Loucy (cell line): ENCODE data around the gene KIF3C.
A peak's percentile ranks its signal among the peaks of the same experiment; 100 is the strongest.
"Not testable (repeated sequence)": the region's sequence is repeated elsewhere in the genome, so short reads cannot be mapped to it uniquely, and the experiment has no call there.

ENCODE experiments used
- H2AFZ ChIP-seq: fragments of 200-600 bp; sonication (generic); 2 replicates; pipeline ENCODE4 v1.6.0; 2016; ENCODE audit warnings: antibody characterized with exemption, mild to moderate bottlenecking, low read length, moderate library complexity
- H3F3A ChIP-seq: fragments of 200-600 bp; 2 replicates; pipeline ENCODE4 v1.6.0; 2016; ENCODE audit warnings: antibody characterized with exemption, low read depth, mild to moderate bottlenecking
- H3K27me3 ChIP-seq: fragments of 200-600 bp; sonication (generic); 2 replicates; pipeline ENCODE4 v1.6.1; 2014; ENCODE audit warnings: low read length, mild to moderate bottlenecking; ENCODE audit not compliant: insufficient read depth, poor library complexity, severe bottlenecking
- H3K36me3 ChIP-seq: fragments of 200-600 bp; sonication (generic); 2 replicates; pipeline ENCODE4 v1.6.1; 2016; ENCODE audit warnings: low read length; ENCODE audit not compliant: insufficient read depth
- H3K4me1 ChIP-seq: fragments of 200-600 bp; sonication (generic); 2 replicates; pipeline ENCODE4 v1.5.1; 2014; ENCODE audit warnings: low read length, mild to moderate bottlenecking; ENCODE audit not compliant: insufficient read depth, poor library complexity, severe bottlenecking
- H3K4me2 ChIP-seq: fragments of 200-600 bp; sonication (generic); 2 replicates; pipeline ENCODE4 v1.6.0; 2014; ENCODE audit warnings: antibody characterized with exemption, low read length, low read depth, mild to moderate bottlenecking; ENCODE audit not compliant: poor library complexity, severe bottlenecking
- H3K4me3 ChIP-seq: fragments of 200-600 bp; sonication (generic); 2 replicates; pipeline ENCODE4 v1.5.1; 2014; ENCODE audit warnings: low read length, mild to moderate bottlenecking, mixed read lengths; ENCODE audit not compliant: poor library complexity, severe bottlenecking
- H3K79me2 ChIP-seq: fragments of 200-600 bp; sonication (generic); 2 replicates; pipeline ENCODE4 v1.6.1; 2014; ENCODE audit warnings: low read length; ENCODE audit not compliant: insufficient read depth
- H3K9ac ChIP-seq: fragments of 200-600 bp; sonication (generic); 2 replicates; pipeline ENCODE4 v1.6.0; 2014; ENCODE audit warnings: mild to moderate bottlenecking, low read depth, low read length, moderate library complexity; ENCODE audit not compliant: poor library complexity, severe bottlenecking
- H3K9me2 ChIP-seq: fragments of 200-600 bp; sonication (generic); replicated peaks from 2 replicates; pipeline ENCODE4 v1.6.1; 2016; ENCODE audit warnings: low read depth, low read length, mixed read lengths
- H3K9me3 ChIP-seq: fragments of 200-600 bp; sonication (generic); 2 replicates; pipeline ENCODE4 v1.6.1; 2014; ENCODE audit warnings: mild to moderate bottlenecking, antibody characterized with exemption, low read length, low read depth; ENCODE audit not compliant: insufficient read depth
- H4K20me1 ChIP-seq: fragments of 200-600 bp; sonication (generic); 2 replicates; pipeline ENCODE4 v1.6.0; 2014; ENCODE audit warnings: antibody characterized with exemption, low read length, mild to moderate bottlenecking; ENCODE audit not compliant: insufficient read depth, poor library complexity, severe bottlenecking
- EZH2phosphoT487 ChIP-seq: fragments of 200-600 bp; IDR thresholded peaks from 2 replicates; pipeline ENCODE4 v1.6.1; 2018; ENCODE audit warnings: antibody characterized with exemption, mild to moderate bottlenecking, moderate library complexity, borderline replicate concordance
- TF ChIP-seq, protein P1 (sequence below): fragments of 200-600 bp; sonication (generic); conservative IDR thresholded peaks from 2 replicates; pipeline ENCODE4 v1.5.1; 2014; ENCODE audit warnings: mild to moderate bottlenecking, antibody characterized with exemption, low read length

Gene KIF3C

DNA sequence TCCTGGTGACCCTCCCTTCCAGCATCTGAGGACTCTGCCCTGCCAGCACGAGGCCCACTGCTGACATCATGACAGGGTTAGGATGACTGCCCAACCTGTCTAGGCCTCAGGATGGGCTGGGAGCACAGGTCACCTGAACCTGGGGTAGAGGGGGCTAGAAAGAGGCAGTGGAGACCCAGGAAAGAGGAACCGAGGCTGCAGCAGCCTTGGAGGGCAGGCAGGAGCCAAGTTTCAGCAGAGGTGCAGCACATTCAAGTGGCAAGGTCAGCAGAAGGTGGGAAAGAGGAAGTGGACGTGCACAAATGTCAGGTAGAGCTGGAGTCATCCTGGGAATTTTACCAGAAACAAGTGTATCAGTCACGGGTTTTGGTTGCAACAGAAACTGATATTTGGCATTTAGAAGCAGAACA, 37.9 kb upstream of the KIF3C start:
- no peak for TF ChIP-seq EZH2phosphoT487
- TF ChIP-seq, protein P1, sequence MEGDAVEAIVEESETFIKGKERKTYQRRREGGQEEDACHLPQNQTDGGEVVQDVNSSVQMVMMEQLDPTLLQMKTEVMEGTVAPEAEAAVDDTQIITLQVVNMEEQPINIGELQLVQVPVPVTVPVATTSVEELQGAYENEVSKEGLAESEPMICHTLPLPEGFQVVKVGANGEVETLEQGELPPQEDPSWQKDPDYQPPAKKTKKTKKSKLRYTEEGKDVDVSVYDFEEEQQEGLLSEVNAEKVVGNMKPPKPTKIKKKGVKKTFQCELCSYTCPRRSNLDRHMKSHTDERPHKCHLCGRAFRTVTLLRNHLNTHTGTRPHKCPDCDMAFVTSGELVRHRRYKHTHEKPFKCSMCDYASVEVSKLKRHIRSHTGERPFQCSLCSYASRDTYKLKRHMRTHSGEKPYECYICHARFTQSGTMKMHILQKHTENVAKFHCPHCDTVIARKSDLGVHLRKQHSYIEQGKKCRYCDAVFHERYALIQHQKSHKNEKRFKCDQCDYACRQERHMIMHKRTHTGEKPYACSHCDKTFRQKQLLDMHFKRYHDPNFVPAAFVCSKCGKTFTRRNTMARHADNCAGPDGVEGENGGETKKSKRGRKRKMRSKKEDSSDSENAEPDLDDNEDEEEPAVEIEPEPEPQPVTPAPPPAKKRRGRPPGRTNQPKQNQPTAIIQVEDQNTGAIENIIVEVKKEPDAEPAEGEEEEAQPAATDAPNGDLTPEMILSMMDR = no peak
- Histone ChIP-seq H4K20me1 (no peaks in the 10 kb centered on the region), H3F3A (no peaks in the 10 kb centered on the region), H3K9ac (no peak overlapping the region), H3K4me1 (peaks cover 10% of the 10 kb centered on the region), H3K36me3 (no peaks in the 10 kb centered on the region), H3K4me2 (no peak overlapping the region), H3K27me3 (no peaks in the 10 kb centered on the region), H3K9me3 (no peaks in the 10 kb centered on the region), H3K9me2 (no peaks in the 10 kb centered on the region), H3K79me2 (no peaks in the 10 kb centered on the region), H2AFZ (no peak overlapping the region), H3K4me3 (no peak overlapping the region)

DNA sequence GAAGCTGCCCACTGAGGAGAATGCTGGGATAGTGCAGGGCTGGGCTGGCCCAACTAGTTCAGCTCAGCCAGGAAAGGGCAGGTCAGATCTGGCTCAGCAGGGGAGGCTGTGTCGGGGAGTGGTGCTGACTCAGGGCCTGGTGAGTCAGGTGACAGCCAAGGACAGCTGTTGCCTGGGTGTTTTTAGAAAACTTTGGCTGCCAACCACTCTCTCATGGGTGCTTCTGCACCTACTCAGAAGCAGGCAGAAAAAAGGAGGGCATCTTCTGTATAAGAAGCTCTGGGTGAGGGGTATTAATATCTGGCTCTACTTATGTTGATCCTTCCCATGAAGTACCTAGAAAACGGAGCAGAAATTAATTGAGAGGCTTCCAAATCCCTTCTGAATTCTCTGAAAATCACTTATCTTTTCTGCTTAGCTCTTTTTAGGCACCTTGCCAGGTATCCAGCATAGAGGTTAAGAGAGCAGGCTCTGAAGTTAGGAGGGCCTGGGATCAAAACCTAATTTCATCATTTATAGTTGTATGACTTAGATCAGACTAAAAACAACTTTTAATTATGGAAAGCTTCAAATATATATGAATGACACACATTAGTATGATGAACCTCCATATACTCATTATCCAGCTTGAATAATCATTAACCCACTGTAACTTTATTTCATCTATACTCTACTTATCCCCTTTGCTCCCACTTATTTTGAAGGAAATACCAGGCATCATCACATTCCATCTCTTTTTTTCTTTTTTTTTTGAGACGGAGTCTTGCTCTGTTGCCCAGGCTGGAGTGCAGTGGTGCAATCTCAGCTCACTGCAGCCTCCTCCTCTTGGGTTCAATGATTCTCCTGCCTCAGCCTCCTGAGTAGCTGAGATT, 36.1 kb upstream of the KIF3C start:
- H3K36me3 ChIP-seq = no peaks in the 10 kb centered on the region
- H3K9me2 ChIP-seq = no peaks in the 10 kb centered on the region
- TF ChIP-seq, protein P1 = no peak
- TF ChIP-seq EZH2phosphoT487 = no peak
- H3K4me1 ChIP-seq = peaks cover 10% of the 10 kb centered on the region
- H3F3A ChIP-seq = no peaks in the 10 kb centered on the region
- H2AFZ ChIP-seq = no peak overlapping the region
- H3K9me3 ChIP-seq = no peaks in the 10 kb centered on the region
- H3K79me2 ChIP-seq = no peaks in the 10 kb centered on the region
- H3K4me3 ChIP-seq = no peak overlapping the region
- no peaks in the 10 kb centered on the region for H3K27me3 ChIP-seq
- peak overlapping the region; percentile 7 for H3K9ac ChIP-seq
- no peaks in the 10 kb centered on the region for H4K20me1 ChIP-seq
- no peak overlapping the region for H3K4me2 ChIP-seq

DNA sequence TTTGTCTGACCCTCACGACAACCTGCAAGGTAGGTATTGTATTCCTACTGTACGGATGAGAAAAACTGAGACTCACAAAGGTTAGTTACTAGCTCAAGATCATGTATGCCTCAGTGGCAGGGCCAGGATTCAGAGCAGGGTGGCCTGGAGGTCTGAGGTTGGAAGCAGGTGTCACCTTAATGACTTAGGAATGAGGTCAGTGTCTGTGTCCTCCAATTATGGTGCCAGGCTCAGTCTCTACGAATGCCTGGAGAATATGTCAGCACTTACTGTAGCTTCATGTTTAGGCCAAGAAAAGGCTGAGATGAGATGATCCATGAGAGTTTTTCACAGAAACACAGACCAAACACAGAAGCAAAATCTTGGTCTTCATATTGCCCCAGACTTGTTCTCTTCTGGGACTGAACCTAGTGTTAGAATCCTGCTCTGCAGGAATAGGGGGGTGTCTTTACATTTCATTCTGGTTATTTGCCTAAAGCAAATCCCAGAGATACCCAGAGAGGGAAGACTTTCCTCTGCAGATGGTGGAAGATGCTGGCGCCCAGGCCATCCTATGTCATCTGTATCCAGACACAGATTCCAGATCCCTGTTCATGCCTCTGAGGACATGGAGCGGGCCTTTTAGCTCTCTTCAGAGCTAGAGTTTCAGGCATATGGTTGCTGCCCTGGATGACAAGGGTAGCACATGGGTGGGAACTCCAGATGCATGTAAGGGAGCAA, 35.3 kb upstream of the KIF3C start:
- no peak overlapping the region for H3K4me3 ChIP-seq
- no peaks in the 10 kb centered on the region for H3K36me3 ChIP-seq
- H3K9me2 ChIP-seq = no peaks in the 10 kb centered on the region
- no peaks in the 10 kb centered on the region for H3K27me3 ChIP-seq
- H4K20me1 ChIP-seq = no peaks in the 10 kb centered on the region
- H3K4me2 ChIP-seq = no peak overlapping the region
- H3K9me3 ChIP-seq = no peaks in the 10 kb centered on the region
- no peak overlapping the region for H2AFZ ChIP-seq
- H3K9ac ChIP-seq = peak overlapping the region; percentile 7
- H3F3A ChIP-seq = no peaks in the 10 kb centered on the region
- TF ChIP-seq, protein P1 = no peak
- TF ChIP-seq EZH2phosphoT487 = no peak
- H3K79me2 ChIP-seq = no peaks in the 10 kb centered on the region
- peaks cover 10% of the 10 kb centered on the region for H3K4me1 ChIP-seq

DNA sequence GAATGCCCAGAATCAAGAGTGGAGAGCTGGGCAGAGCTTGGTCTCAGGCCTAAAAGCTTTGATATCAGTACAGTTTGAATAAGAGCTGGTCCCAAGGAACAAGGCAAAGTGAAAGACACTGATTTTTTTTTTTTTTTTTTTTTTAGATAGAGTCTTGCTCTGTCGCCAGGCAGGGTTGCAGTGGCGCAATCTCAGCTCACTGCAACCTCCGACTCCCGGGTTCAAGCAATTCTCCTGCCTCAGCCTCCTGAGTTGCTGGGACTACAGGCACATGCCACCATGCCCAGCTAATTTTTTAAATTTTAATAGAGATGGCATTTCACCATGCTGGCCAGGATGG, 34.4 kb upstream of the KIF3C start:
- H3K27me3 ChIP-seq, H3K79me2 ChIP-seq, H3K4me2 ChIP-seq, H3K9ac ChIP-seq, H3K9me3 ChIP-seq, H3K9me2 ChIP-seq, H3K4me3 ChIP-seq, H4K20me1 ChIP-seq, H3F3A ChIP-seq, H3K36me3 ChIP-seq, H2AFZ ChIP-seq: not testable (repeated sequence)
- H3K4me1 ChIP-seq = peaks cover 10% of the 10 kb centered on the region
